GM18511 (cell line): Measurements from ENCODE around the gene GAS2L3.
A peak's percentile ranks its signal among the peaks of the same experiment; 100 is the strongest.
"Not testable (repeated sequence)": the region's sequence is repeated elsewhere in the genome, so short reads cannot be mapped to it uniquely, and the experiment has no call there.

Experiments
- ATAC-seq: cut with Tn5 transposase; IDR thresholded peaks from one replicate; pipeline ENCODE4 v1.9.1; 2021; ENCODE audit warnings: mild to moderate bottlenecking, moderate library complexity; ENCODE audit not compliant: unreplicated experiment

Gene GAS2L3

GRCh38 chr12:100574187-100575074 is 947 bp downstream of the GAS2L3 start:
- ATAC-seq: peak; percentile 6

GRCh38 chr12:100576331-100577036 is 3.0 kb downstream of the GAS2L3 start:
- ATAC-seq: no peak

DNA sequence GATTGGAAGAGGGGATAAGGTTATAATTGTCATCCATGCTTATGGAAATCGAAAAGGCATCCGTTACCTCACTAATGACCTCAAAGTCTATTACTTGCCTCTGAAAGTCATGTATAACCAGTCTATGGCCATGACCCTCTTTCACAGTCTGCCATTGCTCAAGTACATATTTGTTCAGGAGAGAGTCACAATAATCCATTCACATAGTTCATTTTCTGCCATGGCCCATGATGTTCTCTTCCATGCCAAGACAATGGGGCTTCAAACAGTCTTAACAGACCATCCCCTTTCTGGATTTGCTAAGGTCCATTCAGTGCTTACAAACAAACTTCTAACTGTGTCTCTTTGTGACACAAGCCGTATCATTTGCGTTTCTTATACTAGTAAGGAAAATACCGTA is 5.4 kb downstream of the GAS2L3 start:
- ATAC-seq: no peak

- no peak for ATAC-seq
Observed at GRCh38 chr12:100579844-100580243, 6.4 kb downstream of the GAS2L3 start.

DNA sequence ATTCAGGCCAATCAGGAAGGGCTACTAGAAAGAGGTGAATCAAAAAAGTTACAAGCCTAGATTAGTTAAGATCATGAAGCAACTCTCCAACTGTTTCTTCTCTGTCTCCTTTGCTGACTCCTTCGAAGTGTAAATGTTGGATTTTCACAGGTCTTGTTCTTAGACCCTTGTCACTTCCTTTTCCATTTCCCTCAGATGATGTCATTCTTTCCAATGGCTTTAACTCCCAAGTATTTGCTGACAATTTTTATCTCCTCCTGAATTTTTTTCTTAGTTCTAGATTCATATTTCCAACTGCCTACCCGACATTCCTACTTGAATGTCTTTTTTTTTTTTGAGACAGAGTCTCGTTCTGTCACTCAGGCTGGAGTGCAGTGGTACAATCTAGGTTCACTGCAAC is 10.8 kb downstream of the GAS2L3 start:
- no peak for ATAC-seq

- ATAC-seq: no peak
Observed at GRCh38 chr12:100591979-100592378, 18.5 kb downstream of the GAS2L3 start.

GRCh38 chr12:100593490-100593889 is 20.0 kb downstream of the GAS2L3 start:
- no peak for ATAC-seq

DNA sequence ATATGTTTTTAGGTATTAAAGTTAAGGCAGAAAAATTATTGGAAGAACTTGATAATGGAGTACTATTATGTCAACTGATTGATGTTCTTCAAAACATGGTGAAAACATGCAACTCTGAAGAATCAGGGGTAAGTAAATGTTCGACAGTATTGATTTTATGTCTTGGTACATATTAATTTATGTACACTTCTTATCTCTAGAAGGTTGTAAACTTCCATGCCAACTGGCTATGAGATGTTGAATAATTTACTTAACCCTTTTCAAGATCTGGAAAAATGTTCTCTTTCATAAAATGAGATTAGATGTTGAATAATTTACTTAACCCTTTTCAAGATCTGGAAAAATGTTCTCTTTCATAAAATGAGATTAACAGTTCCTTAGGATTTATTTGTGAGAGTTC is 28.1 kb downstream of the GAS2L3 start:
- ATAC-seq: no peak

DNA sequence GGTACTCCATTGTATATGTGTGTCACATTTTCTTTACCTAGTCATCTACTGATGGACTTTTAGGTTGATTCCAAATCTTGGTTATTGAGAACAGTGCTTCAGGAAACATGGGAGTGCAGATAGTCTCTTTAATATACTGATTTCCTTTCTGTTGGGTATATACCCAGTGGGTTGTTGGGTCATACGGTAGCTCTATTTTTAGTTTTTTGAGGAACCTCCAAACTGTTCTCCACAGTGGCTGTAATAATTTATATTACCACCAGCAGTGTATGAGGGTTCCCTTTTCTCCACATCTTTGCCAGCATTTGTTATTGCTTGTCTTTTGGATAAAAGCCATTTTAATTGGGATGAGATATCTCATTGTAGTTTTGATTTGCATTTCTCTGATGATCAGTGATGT is 29.5 kb downstream of the GAS2L3 start:
- not testable (repeated sequence) for ATAC-seq

GRCh38 chr12:100608776-100609175 is 35.3 kb downstream of the GAS2L3 start:
- no peak for ATAC-seq

- ATAC-seq: no peak
Observed at GRCh38 chr12:100610666-100611430, 37.4 kb downstream of the GAS2L3 start.

GRCh38 chr12:100612606-100613005 is 39.1 kb downstream of the GAS2L3 start:
- no peak for ATAC-seq

DNA sequence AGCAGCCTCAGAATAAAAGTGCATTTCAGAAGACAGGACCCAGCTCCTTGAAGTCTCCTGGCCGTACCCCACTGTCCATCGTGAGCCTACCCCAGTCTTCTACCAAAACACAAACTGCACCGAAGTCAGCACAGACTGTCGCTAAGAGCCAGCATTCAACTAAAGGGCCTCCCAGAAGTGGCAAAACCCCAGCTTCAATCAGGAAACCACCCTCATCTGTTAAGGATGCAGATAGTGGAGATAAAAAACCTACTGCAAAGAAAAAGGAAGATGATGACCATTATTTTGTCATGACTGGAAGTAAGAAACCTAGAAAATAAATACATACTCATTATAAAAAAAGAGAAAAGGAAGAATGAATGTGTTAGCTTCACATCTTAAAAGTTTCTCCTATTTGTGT is 51.1 kb downstream of the GAS2L3 start:
- ATAC-seq: no peak

GRCh38 chr12:100632445-100632892 is 59.0 kb downstream of the GAS2L3 start:
- ATAC-seq: no peak

DNA sequence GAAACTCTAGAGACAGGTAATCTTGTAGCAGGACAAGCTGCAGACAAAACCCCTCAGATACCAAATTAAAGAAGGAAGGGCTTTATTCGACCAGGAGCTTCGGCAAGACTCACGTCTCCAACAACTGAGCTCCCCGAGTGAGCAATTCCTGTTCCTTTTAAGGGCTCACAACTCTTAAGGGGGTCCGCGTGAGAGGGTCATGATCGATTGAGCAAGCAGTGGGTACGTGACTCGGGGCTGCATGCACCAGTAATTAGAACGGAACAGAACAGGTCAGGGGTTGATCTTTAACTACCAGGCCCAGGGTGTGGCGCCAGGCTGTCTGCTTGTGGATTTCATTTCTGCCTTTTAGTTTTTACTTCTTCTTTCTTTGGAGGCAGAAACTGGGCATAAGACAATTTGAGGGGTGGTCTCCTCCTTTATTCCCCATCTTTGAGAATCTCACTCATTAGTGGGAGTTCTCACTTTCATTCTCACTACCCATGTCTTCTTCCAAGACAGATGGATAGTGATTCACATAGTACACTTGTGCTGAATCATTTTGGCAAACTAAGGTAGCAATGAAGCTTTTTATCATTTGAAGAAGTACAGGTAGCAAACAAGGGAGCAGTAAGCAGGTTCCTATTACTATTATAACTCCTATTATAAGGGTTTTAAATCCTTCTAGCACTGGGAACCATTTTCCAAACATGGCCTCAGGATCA is 59.8 kb downstream of the GAS2L3 start:
- ATAC-seq: not testable (repeated sequence)

GRCh38 chr12:100643246-100643645 is 69.8 kb downstream of the GAS2L3 start:
- ATAC-seq: no peak

GRCh38 chr12:100646896-100647295 is 73.4 kb downstream of the GAS2L3 start:
- no peak for ATAC-seq

- no peak for ATAC-seq
Observed at GRCh38 chr12:100651108-100651507, 77.6 kb downstream of the GAS2L3 start.

GRCh38 chr12:100651694-100652093 is 78.2 kb downstream of the GAS2L3 start:
- ATAC-seq: no peak

DNA sequence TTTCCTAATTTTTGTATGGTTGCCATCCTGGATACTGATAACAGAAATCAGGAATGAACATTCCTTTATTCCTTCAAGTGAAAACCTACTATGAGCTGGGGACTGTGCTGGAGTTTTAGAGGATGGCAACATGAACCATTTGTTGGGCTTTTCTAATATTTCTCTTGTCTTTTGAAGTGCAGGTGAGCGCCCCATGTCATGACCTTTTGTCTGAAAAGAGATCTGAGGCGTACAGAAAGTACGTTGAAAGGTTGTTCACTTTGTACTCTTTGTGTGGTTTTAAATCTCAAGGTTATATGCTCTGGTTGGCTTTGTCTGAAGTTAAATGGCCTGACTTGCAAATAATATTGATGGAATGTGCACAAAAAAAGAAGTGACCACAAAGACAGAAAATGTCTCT is 79.0 kb downstream of the GAS2L3 start:
- ATAC-seq: no peak

DNA sequence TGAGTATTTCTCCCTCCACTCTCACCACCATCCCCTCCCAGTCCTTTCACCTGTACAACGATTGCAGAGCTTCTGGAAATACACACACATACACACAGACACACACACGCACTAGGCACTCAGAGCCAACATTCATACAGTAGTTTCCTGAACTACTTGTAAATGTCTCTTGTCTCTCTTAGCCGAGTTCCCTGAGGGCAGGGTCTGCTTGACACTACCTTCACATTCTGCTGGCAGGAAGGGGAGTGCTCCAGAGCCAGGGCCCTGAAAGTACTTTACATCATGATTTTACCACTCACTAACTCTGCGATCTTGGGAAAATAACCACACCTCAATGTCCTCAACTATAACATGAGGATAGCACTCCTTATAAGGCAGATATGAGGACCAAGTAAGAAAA is 82.7 kb downstream of the GAS2L3 start:
- ATAC-seq: no peak
